Measurements from ENCODE around the gene DAB2IP.

Gene DAB2IP

GRCh38 chr9:121672213-121672612 lies 20.8 kb downstream of the DAB2IP start:
- no peak for DNase-seq (ENCODE audit: low spot score)
- no peak overlapping the region for H3K4me3 ChIP-seq
- no peak for TF ChIP-seq CTCF (IDR thresholded peaks at IDR 0.05)
- peak overlapping the region in 1 of 2 donors; percentile 13 for H3K27ac ChIP-seq

GRCh38 chr9:121672986-121673385 lies 21.6 kb downstream of the DAB2IP start:
- no peak for DNase-seq (ENCODE audit: low spot score)
- TF ChIP-seq CTCF (IDR thresholded peaks at IDR 0.05), result no peak
- Histone ChIP-seq H3K27ac (no peak overlapping the region), H3K4me3 (no peak overlapping the region)

DNA sequence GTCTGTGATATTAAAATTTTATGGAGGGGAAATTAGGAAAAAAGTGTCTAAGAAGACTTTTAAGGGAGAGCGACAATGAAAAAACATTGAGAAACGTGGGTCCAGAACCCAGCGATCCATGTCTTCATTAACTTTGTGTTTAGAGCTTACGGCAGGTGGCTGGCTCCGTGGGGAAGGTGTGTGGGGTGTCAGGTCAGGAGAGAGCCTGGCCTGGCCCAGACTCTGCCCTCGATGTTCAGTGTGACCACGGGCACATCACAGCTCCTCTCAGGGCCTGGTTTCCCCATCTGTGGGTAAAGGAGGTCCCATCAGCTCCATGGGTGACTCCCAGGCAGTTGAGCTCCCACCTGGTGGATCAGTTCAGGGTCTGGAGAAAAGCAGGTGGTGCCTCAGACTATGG lies 22.1 kb downstream of the DAB2IP start:
- no peak for TF ChIP-seq CTCF (IDR thresholded peaks at IDR 0.05)
- no peak overlapping the region for H3K27ac ChIP-seq
- no peak overlapping the region for H3K4me3 ChIP-seq
- no peak for DNase-seq (ENCODE audit: low spot score)

DNA sequence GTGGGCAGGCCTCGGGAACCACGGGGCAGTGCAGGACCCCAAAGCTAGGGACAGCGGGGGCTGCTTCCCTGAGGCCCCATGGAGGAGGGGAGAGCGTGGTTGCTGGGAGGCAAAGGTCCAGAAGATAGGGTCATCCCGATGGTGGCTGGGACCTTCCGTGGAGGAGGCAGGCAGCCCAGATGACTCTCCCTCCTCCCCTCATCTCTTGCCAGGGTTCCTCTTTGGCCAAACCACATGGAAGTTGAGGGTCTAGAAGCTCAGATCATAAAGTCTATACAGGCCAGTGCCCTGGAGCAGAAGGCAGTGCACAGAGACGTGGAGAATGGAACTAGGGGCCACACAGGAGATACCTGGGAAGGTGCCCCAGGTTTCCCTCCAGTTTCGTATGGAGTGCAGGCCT lies 22.6 kb downstream of the DAB2IP start:
- no peak for DNase-seq (ENCODE audit: low spot score)
- Histone ChIP-seq H3K27ac (no peak overlapping the region), H3K4me3 (no peak overlapping the region)
- no peak for TF ChIP-seq CTCF (IDR thresholded peaks at IDR 0.05)

DNA sequence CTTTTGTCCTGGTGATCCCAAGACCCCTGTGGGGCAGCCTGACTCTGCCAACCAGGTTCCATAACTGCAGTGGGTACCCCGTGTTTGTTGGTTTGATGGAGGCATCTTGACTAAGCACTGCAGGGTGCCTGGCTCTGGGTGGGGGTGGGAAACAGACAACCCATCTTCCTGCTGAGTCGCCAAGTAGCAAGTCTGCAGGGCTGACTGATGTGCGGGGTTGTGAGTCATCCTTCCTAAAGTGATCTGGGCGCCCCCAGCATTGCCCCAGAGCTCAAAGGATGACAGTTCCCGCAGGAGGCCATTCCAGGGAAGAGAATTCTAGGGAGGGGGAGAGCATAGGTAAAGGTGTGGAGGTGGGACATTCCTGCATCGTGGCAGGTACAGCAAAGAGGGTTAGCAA lies 23.5 kb downstream of the DAB2IP start:
- Histone ChIP-seq H3K4me3 (no peak overlapping the region), H3K27ac (no peak overlapping the region)
- TF ChIP-seq CTCF (IDR thresholded peaks at IDR 0.05), result no peak
- no peak for DNase-seq (ENCODE audit: low spot score)

GRCh38 chr9:121675381-121675780 lies 23.9 kb downstream of the DAB2IP start:
- Histone ChIP-seq H3K4me3 (no peak overlapping the region), H3K27ac (no peak overlapping the region)
- DNase-seq (ENCODE audit: low spot score), result no peak
- no peak for TF ChIP-seq CTCF (IDR thresholded peaks at IDR 0.05)

- no peak for DNase-seq (ENCODE audit: low spot score)
- no peak for TF ChIP-seq CTCF (IDR thresholded peaks at IDR 0.05)
- no peak overlapping the region for H3K27ac ChIP-seq
- H3K4me3 ChIP-seq, result no peak overlapping the region
Observed at GRCh38 chr9:121675969-121676822, 24.8 kb downstream of the DAB2IP start.

Data from coronary artery (tissue), 2 donors.